HG03025 (cell line): Measurements from ENCODE around the gene RBKS.

Experiments used
- ATAC-seq: cut with Tn5 transposase; IDR thresholded peaks from one replicate; pipeline ENCODE4 v1.9.1; 2021; ENCODE audit warnings: mild to moderate bottlenecking, moderate library complexity; ENCODE audit not compliant: unreplicated experiment, low FRiP score

Gene RBKS

GRCh38 chr2:27839022-27839618 lies 51.1 kb downstream of the RBKS start:
- ATAC-seq: no peak

GRCh38 chr2:27838502-27838901 lies 51.7 kb downstream of the RBKS start:
- no peak for ATAC-seq

GRCh38 chr2:27833931-27834330 lies 56.3 kb downstream of the RBKS start:
- ATAC-seq: no peak

GRCh38 chr2:27832396-27832795 lies 57.8 kb downstream of the RBKS start:
- ATAC-seq: no peak

GRCh38 chr2:27831279-27832050 lies 58.7 kb downstream of the RBKS start:
- no peak for ATAC-seq

- no peak for ATAC-seq
Measured at GRCh38 chr2:27830656-27831055, 59.5 kb downstream of the RBKS start.

- ATAC-seq: no peak
Measured at GRCh38 chr2:27829791-27830190, 60.4 kb downstream of the RBKS start.

GRCh38 chr2:27828305-27828704 lies 61.9 kb downstream of the RBKS start:
- ATAC-seq: no peak

GRCh38 chr2:27824401-27824800 lies 65.8 kb downstream of the RBKS start:
- ATAC-seq: no peak

GRCh38 chr2:27823569-27823968 lies 66.6 kb downstream of the RBKS start:
- ATAC-seq: no peak

- ATAC-seq: no peak
Measured at GRCh38 chr2:27823135-27823534, 67.1 kb downstream of the RBKS start.

GRCh38 chr2:27822049-27822448 lies 68.1 kb downstream of the RBKS start:
- ATAC-seq: no peak

GRCh38 chr2:27815860-27816438 lies 74.2 kb downstream of the RBKS start:
- ATAC-seq: no peak

- ATAC-seq: no peak
Measured at GRCh38 chr2:27814758-27815157, 75.4 kb downstream of the RBKS start.

GRCh38 chr2:27811768-27812167 lies 78.4 kb downstream of the RBKS start:
- no peak for ATAC-seq

GRCh38 chr2:27810455-27810854 lies 79.7 kb downstream of the RBKS start:
- no peak for ATAC-seq

GRCh38 chr2:27809761-27810241 lies 80.4 kb downstream of the RBKS start:
- ATAC-seq: no peak

GRCh38 chr2:27808984-27809383 lies 81.2 kb downstream of the RBKS start:
- no peak for ATAC-seq

- no peak for ATAC-seq
Measured at GRCh38 chr2:27808418-27808817, 81.8 kb downstream of the RBKS start.

GRCh38 chr2:27807476-27807875 lies 82.7 kb downstream of the RBKS start:
- no peak for ATAC-seq

GRCh38 chr2:27806311-27807059 lies 83.7 kb downstream of the RBKS start:
- ATAC-seq: no peak
